Sigmoid colon (tissue), 4 donors: ENCODE results near the gene THEMIS2.

Experiments used
- CTCF ChIP-seq, 4 experiments: fragments of 450-650 bp in 3 of 4; fragments of 200-600 bp in 1 of 4; IDR thresholded peaks; one replicate each; pipeline ENCODE4 v1.5.1; 2016 to 2019; ENCODE audit warnings: antibody characterized with exemption in 4 of 4, mild to moderate bottlenecking in 3 of 4, moderate library complexity in 2 of 4
- POLR2AphosphoS5 ChIP-seq, 4 donors: sonication (generic); formaldehyde crosslinking; IDR thresholded peaks; one replicate each; pipeline ENCODE4 v1.6.1; 2017; ENCODE audit warnings: antibody characterized with exemption in 4 of 4

GRCh38 chr1:27928216-27928954 lies 56.0 kb downstream of the THEMIS2 start:
- TF ChIP-seq CTCF (IDR thresholded peaks at IDR 0.05): no peak
- no peak for TF ChIP-seq POLR2AphosphoS5 (IDR thresholded peaks at IDR 0.05)
